Endothelial cell of umbilical vein (primary cell): Measurements from ENCODE around the gene ADORA2A. TPM values are rescaled to one million over a fixed set of nuclear protein-coding genes. Genes with fewer than 3 reads are reported as not detected.

Source experiments
- BruUV-seq: library from RNA; stranded (reverse); fragments of 400-500 nt; replicated peaks from 2 replicates; lab custom pipeline; 2021; lab: Mats Ljungman, UMichigan
- CTCF ChIA-PET: fragments of 300-600, 350-600 bp; sonication (Branson Sonifier 250); formaldehyde crosslinking; loops from one replicate; lab custom pipeline; 2021; ENCODE audit warnings: antibody characterized with exemption, inconsistent platforms; lab: Charles Lee
- POLR2A ChIA-PET: fragments of 300-600, 350-600 bp; sonication (Branson Sonifier 250); formaldehyde crosslinking; loops from one replicate; lab custom pipeline; 2021; ENCODE audit warnings: antibody characterized with exemption, inconsistent platforms; lab: Charles Lee
- DNase-seq: peaks from one replicate; pipeline ENCODE4 v3.0.0-alpha.2; 2011; ENCODE audit warnings: low read depth, low spot score
- FAIRE-seq: peaks from 2 replicates; lab custom pipeline; 2011; peaks lifted over from hg19 to GRCh38; lab: Jason Lieb, UNC
- H2AFZ ChIP-seq: 2 replicates; pipeline ENCODE4 v1.6.0; 2012; ENCODE audit warnings: low read depth, low read length, control low read depth, inconsistent platforms
- H3K27ac ChIP-seq: 2 replicates; pipeline ENCODE4 v1.5.1; 2011; ENCODE audit warnings: low read depth, mild to moderate bottlenecking, control low read depth, low read length, moderate library complexity; ENCODE audit not compliant: insufficient read depth
- H3K27me3 ChIP-seq, 2 experiments: 2 replicates each; pipeline versions ENCODE4 v1.6.0 to v1.6.1; 2011; ENCODE audit warnings: low read length in 2 of 2, mixed read lengths in 1 of 2; ENCODE audit not compliant: control insufficient read depth in 2 of 2, insufficient read depth in 2 of 2
- H3K36me3 ChIP-seq, 2 experiments: 2 replicates in 1 of 2; 3 replicates in 1 of 2; pipeline ENCODE4 v1.5.1; 2011; ENCODE audit warnings: low read length in 2 of 2, mild to moderate bottlenecking in 1 of 2, moderate library complexity in 1 of 2; ENCODE audit not compliant: control insufficient read depth in 2 of 2, insufficient read depth in 2 of 2; ENCODE audit errors: extremely low read depth in 1 of 2
- H3K4me1 ChIP-seq: 3 replicates; pipeline ENCODE4 v1.5.1; 2011; ENCODE audit warnings: mild to moderate bottlenecking, low read length; ENCODE audit not compliant: control insufficient read depth, insufficient read depth; ENCODE audit errors: extremely low read depth
- H3K4me2 ChIP-seq: 2 replicates; pipeline ENCODE4 v1.6.1; 2011; ENCODE audit warnings: low read length, control low read depth, mixed read lengths; ENCODE audit not compliant: insufficient read depth
- H3K4me3 ChIP-seq, 3 experiments: fragments of 200-600 bp in 1 of 3; sonication (generic), shearing (Covaris generic) in 1 of 3; replicated peaks in 1 of 3; 2 replicates each; pipeline ENCODE4 v1.5.1; 2011 to 2016; ENCODE audit warnings: control low read depth in 3 of 3, low read length in 3 of 3, mild to moderate bottlenecking in 2 of 3, inconsistent platforms in 1 of 3, low read depth in 1 of 3, moderate library complexity in 1 of 3; ENCODE audit not compliant: insufficient read depth in 1 of 3
- H3K79me2 ChIP-seq: 2 replicates; pipeline ENCODE4 v1.6.0; 2012; ENCODE audit warnings: low read length, inconsistent platforms; ENCODE audit not compliant: control insufficient read depth, insufficient read depth
- H3K9ac ChIP-seq: replicated peaks from 2 replicates; pipeline ENCODE3; 2011; ENCODE audit warnings: low read length, control low read depth; ENCODE audit not compliant: insufficient read depth; ENCODE audit errors: extremely low read depth
- H3K9me1 ChIP-seq: replicated peaks from 3 replicates; pipeline ENCODE4 v1.6.0; 2011; ENCODE audit warnings: mild to moderate bottlenecking, low read length; ENCODE audit not compliant: control insufficient read depth, insufficient read depth; ENCODE audit errors: extremely low read depth
- H3K9me3 ChIP-seq: replicated peaks from 2 replicates; pipeline ENCODE4 v1.5.1; 2012; ENCODE audit warnings: low read length, inconsistent platforms; ENCODE audit not compliant: control insufficient read depth, insufficient read depth
- H4K20me1 ChIP-seq: replicated peaks from 2 replicates; pipeline ENCODE3; 2011; ENCODE audit warnings: mild to moderate bottlenecking, low read length; ENCODE audit not compliant: control insufficient read depth, insufficient read depth; ENCODE audit errors: extremely low read depth
- CTCF ChIP-seq, 2 donors: IDR thresholded peaks; 1 replicate in 1 of 2; 2 replicates in 1 of 2; pipeline ENCODE4 v1.5.1; 2011; ENCODE audit warnings: low read length in 2 of 2, mild to moderate bottlenecking in 2 of 2, moderate library complexity in 2 of 2, control low read depth in 1 of 2, inconsistent platforms in 1 of 2, low read depth in 1 of 2; ENCODE audit not compliant: insufficient read depth in 1 of 2; ENCODE audit errors: extremely low read depth in 1 of 2
- MYC ChIP-seq: IDR thresholded peaks from one replicate; pipeline ENCODE4 v1.6.1; 2011; ENCODE audit warnings: mild to moderate bottlenecking, low read depth, low read length
- POLR2AphosphoS5 ChIP-seq: IDR thresholded peaks from 2 replicates; pipeline ENCODE4 v1.6.1; 2012; ENCODE audit warnings: low read depth, mild to moderate bottlenecking, control low read depth, low read length, moderate library complexity; ENCODE audit not compliant: insufficient read depth
- dilution Hi-C: fragments of 300-500 bp; cut with MboI; formaldehyde crosslinking; loops from one replicate; pipeline ENCODE4 v1.15.0; 2019; ENCODE audit warnings: low sequenced_read_pairs; ENCODE audit not compliant: extremely low pct_ligation_motif_present
- intact Hi-C: fragments of 100-400 bp; cut with micrococcal nuclease; formaldehyde crosslinking; loops from one replicate; pipeline ENCODE4 v1.10.0; 2022
- polyA plus RNA-seq, 4 experiments: library from polyadenylated mRNA; depleted of rRNA in 3 of 4; stranded (reverse) in 3 of 4; unstranded in 1 of 4; fragments of >200 nt; gene quantifications; 2 replicates each; pipeline versions ENCODE4 v1.2.1 to v1.2.3, GENCODE V29; 2011 to 2012; ENCODE audit warnings: missing spikeins in 1 of 4
- total RNA-seq: library from RNA; stranded (reverse); gene quantifications from 2 replicates; pipeline ENCODE4 v1.2.3, GENCODE V29; 2021
- TF ChIP-seq, protein P1 (sequence below): IDR thresholded peaks from 2 replicates; pipeline ENCODE4 v1.6.1; 2011; ENCODE audit not compliant: insufficient read depth, insufficient read length

ADORA2A gene
- total and polyA plus RNA-seq, 2 donors (not counting 3 experiments of a cell fraction or from before 2014, with no cell fraction given) = 20.0 to 33.1 TPM

GRCh38 chr22:24451162-24451561 is 23.8 kb downstream of the ADORA2A start:
- Histone ChIP-seq H3K4me2 (no peak overlapping the region), H3K27me3 (no peaks in the 10 kb centered on the region), H3K9me1 (no peaks in the 10 kb centered on the region), H3K36me3 (no peaks in the 10 kb centered on the region), H3K4me3 (no peak overlapping the region), H4K20me1 (no peaks in the 10 kb centered on the region), H2AFZ (no peak overlapping the region), H3K9ac (no peak overlapping the region), H3K27ac (no peak overlapping the region), H3K4me1 (peaks cover 17% of the 10 kb centered on the region), H3K9me3 (no peaks in the 10 kb centered on the region), H3K79me2 (no peaks in the 10 kb centered on the region)
- DNase-seq = no peak
- ChIA-PET POLR2A (interaction anchor here (1.1 kb wide), 1 partner anchor 78 kb away, joined by 3 read pairs; no protein-coding TSS in a partner anchor), CTCF (no interaction called here)
- TF ChIP-seq, protein P1, sequence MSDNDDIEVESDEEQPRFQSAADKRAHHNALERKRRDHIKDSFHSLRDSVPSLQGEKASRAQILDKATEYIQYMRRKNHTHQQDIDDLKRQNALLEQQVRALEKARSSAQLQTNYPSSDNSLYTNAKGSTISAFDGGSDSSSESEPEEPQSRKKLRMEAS = no peak
- no peak for TF ChIP-seq POLR2AphosphoS5
- intact Hi-C loops = no loop called here
- BruUV-seq = no TSS peak
- no peak for FAIRE-seq
- dilution Hi-C loops = no loop called here

GRCh38 chr22:24453853-24454252 is 26.5 kb downstream of the ADORA2A start:
- DNase-seq (no peak), FAIRE-seq (no peak)
- H3K79me2 ChIP-seq = no peaks in the 10 kb centered on the region
- no peaks in the 10 kb centered on the region for H3K36me3 ChIP-seq
- intact Hi-C loops (no loop called here), dilution Hi-C loops (no loop called here)
- H3K9me1 ChIP-seq = no peaks in the 10 kb centered on the region
- CTCF ChIA-PET = interaction anchor here (1.0 kb wide), 1 partner anchor 13 kb away, joined by 4 read pairs; no protein-coding TSS in a partner anchor
- POLR2A ChIA-PET = no interaction called here
- H3K4me1 ChIP-seq = peaks cover 22% of the 10 kb centered on the region
- H2AFZ ChIP-seq = no peak overlapping the region
- no peaks in the 10 kb centered on the region for H3K9me3 ChIP-seq
- H3K27me3 ChIP-seq = no peaks in the 10 kb centered on the region
- no peak overlapping the region for H3K27ac ChIP-seq
- H4K20me1 ChIP-seq = no peaks in the 10 kb centered on the region
- no peak overlapping the region for H3K4me3 ChIP-seq
- no TSS peak for BruUV-seq
- no peak overlapping the region for H3K9ac ChIP-seq
- no peak overlapping the region for H3K4me2 ChIP-seq
- TF ChIP-seq MYC = no peak
- TF ChIP-seq CTCF (IDR thresholded peaks at IDR 0.05; ENCODE audit: extremely low read depth in 1 of 2, insufficient read depth in 1 of 2, low read depth in 1 of 2, low read length in 2 of 2) = no peak
